HepG2 (cell line): ENCODE results near the gene CCDC106. TPM values are rescaled to one million over a fixed set of nuclear protein-coding genes. Genes with fewer than 3 reads are reported as not detected.

Experiments
- ATF5 ChIP-seq: sonication (generic); formaldehyde crosslinking; IDR thresholded peaks from 2 replicates; pipeline ENCODE4 v1.4.0; 2020; ENCODE audit warnings: mild to moderate bottlenecking, low read depth, missing genetic modification reagents
- CEBPZ ChIP-seq: IDR thresholded peaks from 2 replicates; pipeline ENCODE4 v1.6.1; 2012; ENCODE audit warnings: low read length, improper control_type of control experiment
- ELF3 ChIP-seq: IDR thresholded peaks from 2 replicates; pipeline ENCODE4 v1.6.1; 2016; ENCODE audit warnings: missing genetic modification reagents, missing compliant biosample characterization
- FOXK1 ChIP-seq: sonication (generic); formaldehyde crosslinking; IDR thresholded peaks from 2 replicates; pipeline ENCODE4 v1.4.0; 2020; ENCODE audit warnings: low read depth, missing genetic modification reagents, borderline replicate concordance
- GATAD1 ChIP-seq: IDR thresholded peaks from 2 replicates; pipeline ENCODE4 v1.6.1; 2016; ENCODE audit warnings: missing genetic modification reagents, missing compliant biosample characterization
- GFI1 ChIP-seq: sonication (generic); formaldehyde crosslinking; IDR thresholded peaks from 2 replicates; pipeline ENCODE4 v1.5.0; 2020; ENCODE audit warnings: missing genetic modification reagents, mild to moderate bottlenecking, borderline replicate concordance
- HNF4G ChIP-seq, 2 experiments: sonication (generic) in 1 of 2; formaldehyde crosslinking in 1 of 2; IDR thresholded peaks; 2 replicates each; pipeline versions ENCODE4 v1.4.0 to v1.6.1; 2011 to 2020; ENCODE audit warnings: borderline replicate concordance in 2 of 2, low read depth in 2 of 2, mild to moderate bottlenecking in 2 of 2, low read length in 1 of 2, missing genetic modification reagents in 1 of 2, moderate library complexity in 1 of 2
- HNRNPUL1 ChIP-seq: fragments of 200-400 bp; formaldehyde crosslinking; IDR thresholded peaks from 2 replicates; pipeline ENCODE4 v1.6.1; 2017; ENCODE audit warnings: low read depth, mild to moderate bottlenecking, low read length, moderate library complexity
- KAT2B ChIP-seq: fragments of 150-350 bp; IDR thresholded peaks from 2 replicates; pipeline ENCODE4 v1.6.1; 2014; ENCODE audit warnings: low read depth, low read length, borderline replicate concordance
- KLF11 ChIP-seq: IDR thresholded peaks from 2 replicates; pipeline ENCODE4 v1.6.1; 2016; ENCODE audit warnings: missing compliant biosample characterization
- NFKB2 ChIP-seq: sonication (generic); formaldehyde crosslinking; IDR thresholded peaks from 2 replicates; pipeline ENCODE4 v1.4.0; 2020; ENCODE audit warnings: missing genetic modification reagents, borderline replicate concordance
- NR2F2 ChIP-seq: IDR thresholded peaks from 2 replicates; pipeline ENCODE4 v1.6.1; 2012; ENCODE audit warnings: low read depth, inconsistent platforms, borderline replicate concordance
- PAF1 ChIP-seq: IDR thresholded peaks from 2 replicates; pipeline ENCODE4 v1.6.1; 2016; ENCODE audit warnings: missing genetic modification reagents, missing compliant biosample characterization
- POGK ChIP-seq: sonication (generic); formaldehyde crosslinking; conservative IDR thresholded peaks from 2 replicates; pipeline ENCODE4 v1.8.0; 2022; ENCODE audit warnings: mild to moderate bottlenecking, moderate library complexity, missing genetic modification reagents
- SETDB1 ChIP-seq: sonication (generic); formaldehyde crosslinking; IDR thresholded peaks from 2 replicates; pipeline ENCODE4 v1.5.1; 2020; ENCODE audit warnings: missing genetic modification reagents, mild to moderate bottlenecking, borderline replicate concordance
- SIX1 ChIP-seq: sonication (generic); formaldehyde crosslinking; IDR thresholded peaks from 2 replicates; pipeline ENCODE4 v1.4.0; 2020; ENCODE audit warnings: missing genetic modification reagents, borderline replicate concordance
- TBX3 ChIP-seq: fragments of 450-650 bp; IDR thresholded peaks from 2 replicates; pipeline ENCODE4 v1.6.1; 2017; ENCODE audit warnings: antibody characterized with exemption, mild to moderate bottlenecking, inconsistent platforms, borderline replicate concordance
- TSC22D2 ChIP-seq: sonication (generic); formaldehyde crosslinking; IDR thresholded peaks from 2 replicates; pipeline ENCODE4 v1.5.1; 2020; ENCODE audit warnings: missing genetic modification reagents, mild to moderate bottlenecking, borderline replicate concordance
- XRCC5 ChIP-seq: fragments of 200-400 bp; formaldehyde crosslinking; optimal IDR thresholded peaks from 2 replicates; pipeline ENCODE3; 2017; ENCODE audit warnings: mild to moderate bottlenecking, low read length
- ZC3H4 ChIP-seq: sonication (generic); formaldehyde crosslinking; IDR thresholded peaks from 2 replicates; pipeline ENCODE4 v1.4.0; 2020; ENCODE audit warnings: missing genetic modification reagents, borderline replicate concordance
- ZNF329 ChIP-seq: sonication (generic); formaldehyde crosslinking; IDR thresholded peaks from 2 replicates; pipeline ENCODE4 v1.9.0; 2021; ENCODE audit warnings: low read depth, mild to moderate bottlenecking, missing genetic modification reagents
- ZNF784 ChIP-seq: sonication (generic); formaldehyde crosslinking; IDR thresholded peaks from 2 replicates; pipeline ENCODE4 v1.5.1; 2020; ENCODE audit warnings: missing genetic modification reagents, mild to moderate bottlenecking, borderline replicate concordance
- ZNF891 ChIP-seq: sonication (generic); formaldehyde crosslinking; IDR thresholded peaks from 2 replicates; pipeline ENCODE4 v1.5.0; 2020; ENCODE audit warnings: mild to moderate bottlenecking, missing genetic modification reagents
- polyA plus RNA-seq, 8 experiments: library from polyadenylated mRNA; depleted of rRNA in 3 of 8; stranded (reverse) in 7 of 8; unstranded in 1 of 8; fragments of >200 nt; fragmentation: Illumina TruSeq in 4 of 8; extraction: Trizol in 4 of 8; gene quantifications; 2 replicates each; pipeline versions ENCODE4 v1.2.1 to v1.2.3, GENCODE V29; 2011 to 2016; ENCODE audit warnings: low read depth in 4 of 8, missing spikeins in 1 of 8, mixed read lengths in 1 of 8; ENCODE audit not compliant: insufficient read depth in 1 of 8
- total RNA-seq, 5 experiments: library from RNA; depleted of rRNA; stranded (reverse); fragments of >200 nt; fragmentation: Illumina TruSeq; extraction: Trizol; gene quantifications; 2 replicates each; pipeline ENCODE4 v1.2.3, GENCODE V29; 2016; ENCODE audit warnings: low read depth in 1 of 5

Gene CCDC106
- total and polyA plus RNA-seq, 2 of the 13 experiments (the other 11 are each of a cell fraction or from before 2014, with no cell fraction given): 4.7 to 8.8 TPM

- TF ChIP-seq POGK (no peak), ZNF891 (CRISPR knock-in tag) (no peak), PAF1 (no peak), SETDB1 (CRISPR knock-in tag) (no peak), TSC22D2 (CRISPR knock-in tag) (no peak; the same call in 1 of the 2 replicates), GATAD1 (CRISPR knock-in tag) (no peak), ATF5 (CRISPR knock-in tag) (no peak), NFKB2 (CRISPR knock-in tag) (no peak), KAT2B (no peak), CEBPZ (no peak), ZNF784 (CRISPR knock-in tag) (no peak), XRCC5 (peak; percentile 15), ZNF329 (CRISPR knock-in tag) (no peak), ZC3H4 (no peak), TBX3 (peak; percentile 28; the same call in 1 of the 2 replicates), KLF11 (CRISPR knock-in tag) (peak; percentile 47), HNF4G (IDR thresholded peaks at IDR 0.05; ENCODE audit: borderline replicate concordance, low read depth, low read length) (peak; percentile 85), HNF4G (CRISPR knock-in tag; IDR thresholded peaks at IDR 0.05; ENCODE audit: borderline replicate concordance, low read depth) (peak; percentile 63; the same call in 1 of the 2 replicates), SIX1 (CRISPR knock-in tag) (peak; percentile 36; the same call in 1 of the 2 replicates), ELF3 (CRISPR knock-in tag) (peak; percentile 96), NR2F2 (peak; percentile 51; the same call in 1 of the 2 replicates), GFI1 (CRISPR knock-in tag) (0 out of 2 replicates have a peak, but pooled peaks have one; percentile 56), FOXK1 (CRISPR knock-in tag) (no peak), HNRNPUL1 (no peak)
Measured at GRCh38 chr19:55683449-55684261, 35.6 kb downstream of the CCDC106 start (continued).
